Endometrial microvascular endothelial cells (primary cell): ENCODE results near the gene PYGM. TPM values are rescaled to one million over a fixed set of nuclear protein-coding genes. Genes with fewer than 3 reads are reported as not detected.

Experiments
- in situ Hi-C: cut with HindIII; loops from 2 replicates; pipeline ENCODE4 v1.10.0; 2017; ENCODE audit warnings: low sequenced_read_pairs, low pct_unique_long_range_greater_than_20kb; ENCODE audit errors: inconsistent ontology term
- total RNA-seq: library from RNA; depleted of rRNA; stranded (reverse); fragments of >200 nt; gene quantifications from one replicate; pipeline ENCODE4 v1.2.3, GENCODE V29; 2015; ENCODE audit errors: inconsistent ontology term

PYGM gene
- total RNA-seq, 1 donor from 2014 or later = not detected

DNA sequence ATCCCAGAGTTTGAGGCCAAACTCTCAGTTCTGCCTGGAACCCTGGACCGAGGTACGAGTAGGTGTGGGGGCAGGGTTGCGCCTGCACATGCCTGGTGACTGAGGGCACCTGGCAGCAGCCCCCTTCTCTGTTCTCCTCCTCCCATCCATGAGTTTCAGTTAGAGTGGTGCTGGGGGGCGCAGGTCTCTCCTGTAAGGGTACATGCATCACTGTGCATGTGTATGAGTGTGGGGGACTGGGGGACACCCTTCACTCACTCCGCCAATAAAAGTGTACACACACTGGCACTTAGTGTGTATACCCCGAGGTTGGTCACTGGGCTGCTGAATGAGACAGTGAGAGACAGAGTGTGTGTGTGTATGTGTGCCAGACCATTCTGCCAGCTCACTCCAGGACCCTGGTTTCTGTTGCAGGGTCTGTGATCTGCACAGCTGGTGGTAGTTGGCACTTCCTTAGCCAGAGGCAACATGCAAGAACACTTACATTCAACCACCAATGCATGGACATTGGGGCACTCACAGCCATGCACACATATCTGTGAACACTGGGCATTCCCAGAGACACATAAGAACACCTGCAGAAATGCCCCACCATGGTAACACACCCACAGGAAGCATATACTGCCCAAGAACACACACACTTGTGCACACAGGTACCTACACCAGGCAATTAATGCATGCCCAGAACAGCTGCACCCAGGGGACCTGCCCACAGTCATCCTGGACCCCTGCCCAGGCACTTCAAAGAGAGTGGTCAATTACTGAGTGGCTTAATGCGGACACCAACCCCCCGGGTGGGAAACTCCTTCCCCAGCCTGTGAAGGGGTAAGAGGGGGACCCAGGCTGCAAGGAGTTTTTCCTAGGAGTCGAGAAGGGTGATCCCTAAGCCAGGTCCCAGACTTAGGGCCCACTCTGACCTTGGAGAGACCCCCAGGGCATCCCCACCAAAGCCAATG, 35.6 kb downstream of the PYGM start:
- in situ Hi-C loops = no loop called here

DNA sequence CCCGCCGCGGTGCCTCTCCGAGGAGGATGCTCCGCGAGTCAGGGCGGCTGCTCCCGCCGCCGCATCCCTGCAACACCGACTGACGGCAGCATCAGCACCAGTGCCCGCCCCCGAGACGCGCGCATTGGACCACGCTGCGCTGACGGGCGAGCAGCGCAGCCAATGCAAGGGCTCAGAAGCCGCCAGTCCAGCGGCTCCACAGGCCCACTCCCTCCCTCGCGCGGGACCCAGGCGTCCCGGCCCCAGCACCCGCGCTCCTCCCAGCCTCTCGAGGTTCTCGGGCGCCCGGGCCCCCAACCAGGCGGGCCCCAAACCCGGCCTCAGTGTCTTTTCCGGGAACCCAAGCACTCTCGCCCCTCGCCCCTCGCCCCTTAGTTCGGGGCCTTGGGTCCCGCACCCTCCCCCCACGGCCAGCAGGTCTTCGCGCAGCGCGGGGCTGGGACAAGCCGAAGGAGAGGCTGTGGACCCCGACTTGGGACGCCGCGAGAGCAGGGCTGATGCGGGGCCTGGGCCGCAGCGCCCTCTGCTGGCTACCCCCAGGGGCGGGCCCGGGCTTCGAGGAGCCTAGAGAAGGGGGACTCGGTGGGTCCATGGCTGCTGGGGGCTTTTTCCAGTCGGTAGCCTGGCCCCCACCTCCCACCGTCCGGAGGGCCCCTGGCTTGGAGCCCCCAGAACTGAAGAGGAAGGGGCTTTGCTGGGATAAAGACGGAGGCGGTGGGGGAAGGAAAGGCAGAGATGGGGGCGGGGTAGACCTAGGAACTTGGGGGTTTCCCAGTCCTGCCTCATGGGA, 36.5 kb downstream of the PYGM start, which contains the start of gene NRXN2:
Gene NRXN2, minus strand, starts transcription at position 81 of the 790 bp plus-strand sequence. CDS start 9,498 bp downstream, outside the sequence.
- in situ Hi-C loops = no loop called here

DNA sequence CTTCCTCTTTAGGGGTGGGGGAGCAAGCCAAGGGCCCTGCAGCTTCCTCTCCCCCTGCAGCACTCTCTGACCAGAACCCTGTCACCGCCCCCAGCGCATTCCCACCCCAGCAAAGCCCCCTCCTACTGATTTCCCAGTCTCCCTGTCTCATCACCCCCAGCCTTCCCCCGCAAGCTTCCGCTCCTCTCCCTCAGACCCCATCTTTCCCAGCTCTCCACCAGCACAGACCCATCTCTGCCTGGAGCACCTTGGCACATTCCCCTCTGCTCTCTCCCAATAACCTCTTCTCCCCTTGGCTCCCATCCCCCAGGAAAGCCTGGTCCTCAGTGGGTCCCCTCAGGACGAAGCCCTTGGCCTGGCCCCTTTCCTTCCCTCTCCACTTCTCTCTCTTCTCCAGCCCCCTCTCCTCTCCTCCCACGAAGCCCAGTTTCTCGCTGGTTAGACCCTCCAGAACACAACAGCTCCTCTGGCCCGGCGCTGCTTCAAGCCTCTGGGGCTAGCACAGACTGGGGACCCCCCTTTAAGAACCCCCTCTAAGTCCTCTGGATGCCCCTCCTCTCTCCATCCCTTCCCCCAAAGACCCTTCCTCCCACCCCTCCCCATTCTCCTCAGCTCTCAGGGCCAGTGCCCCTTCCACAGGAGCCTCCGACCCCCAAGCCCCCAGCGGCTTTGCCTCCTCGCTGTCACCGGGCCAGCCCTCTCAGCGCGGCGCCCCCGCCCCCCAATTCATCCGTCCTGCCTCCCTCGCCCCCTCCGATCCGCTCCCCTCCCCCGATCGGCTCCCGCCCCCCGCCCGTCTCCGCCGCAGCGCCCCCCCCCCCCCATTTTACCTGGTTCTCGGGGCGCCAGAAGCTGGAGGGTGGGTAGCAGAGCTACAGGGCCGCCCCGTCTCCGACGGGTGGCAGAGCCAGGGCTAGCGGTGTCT, 37.4 kb downstream of the PYGM start:
- in situ Hi-C loops = no loop called here

DNA sequence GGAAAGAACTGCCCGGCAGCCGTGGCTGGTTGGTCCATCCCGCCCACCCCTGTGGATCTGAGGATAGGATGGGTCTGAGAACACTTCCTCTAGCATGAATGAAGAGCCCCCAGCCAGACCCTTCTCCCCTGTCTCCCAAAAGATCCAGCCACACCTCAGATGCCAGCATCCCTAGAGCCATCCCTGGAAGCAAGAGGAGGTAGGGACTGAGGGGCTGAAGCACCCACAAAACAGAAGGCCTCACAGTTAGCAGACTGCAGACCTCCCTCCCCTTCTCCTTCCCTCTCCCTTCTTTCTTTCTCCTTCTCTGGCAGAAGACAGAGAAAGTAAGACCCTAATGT, 38.4 kb downstream of the PYGM start:
- in situ Hi-C loops = no loop called here

DNA sequence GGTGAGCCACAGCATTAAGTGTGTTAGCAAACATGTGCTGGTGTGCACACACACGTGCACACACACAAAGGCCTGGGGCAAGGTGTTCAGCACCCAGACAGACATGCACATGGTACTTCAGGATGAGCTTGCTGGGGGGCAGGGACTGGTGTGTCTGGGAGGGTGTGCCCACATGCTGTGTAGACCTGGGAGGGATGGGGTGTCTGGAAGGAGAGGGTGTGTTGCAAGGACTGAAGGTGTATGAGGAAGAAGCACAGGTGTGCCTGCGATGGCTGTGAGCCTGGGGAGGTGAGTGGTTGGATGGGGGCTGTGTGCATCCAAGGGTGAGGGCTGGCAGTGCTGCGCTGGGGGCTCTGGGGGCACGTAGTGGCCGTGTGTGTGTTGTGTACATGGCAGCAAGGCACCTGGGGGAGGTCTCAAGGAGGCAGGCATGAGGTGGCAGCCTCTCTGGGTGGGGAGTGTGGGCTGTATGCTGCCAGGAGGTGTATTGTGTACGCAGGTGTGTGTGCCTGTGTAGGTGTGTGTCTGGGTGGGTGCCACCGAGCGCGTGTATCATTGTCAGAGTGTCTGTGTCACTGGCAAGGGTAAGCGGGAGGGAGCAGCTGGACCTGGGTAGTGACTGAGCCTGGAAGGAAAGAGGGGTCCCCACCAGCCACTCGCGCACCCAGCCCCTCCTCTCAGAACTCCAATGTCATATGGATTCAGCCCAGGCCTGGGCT, 39.0 kb downstream of the PYGM start:
- in situ Hi-C loops = no loop called here

DNA sequence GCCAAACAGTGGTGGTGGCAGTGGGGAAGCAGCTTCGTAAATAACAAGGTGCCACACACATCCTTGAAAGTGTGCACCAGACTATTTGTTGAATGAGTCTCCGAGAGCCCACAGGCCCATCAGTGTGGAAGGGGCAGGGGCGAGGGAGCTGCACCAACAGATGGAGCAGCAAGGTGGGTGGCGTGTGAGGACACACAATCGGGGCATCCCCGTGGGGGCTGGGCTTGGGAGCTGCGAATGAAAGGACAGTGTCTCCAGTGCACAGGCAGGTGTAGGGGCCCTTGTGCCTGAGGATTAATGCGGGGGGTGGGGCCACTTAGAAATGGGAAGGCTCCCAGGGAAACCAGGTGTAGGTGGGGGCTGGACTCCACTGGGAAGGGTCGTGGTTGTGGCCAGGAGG, 39.6 kb downstream of the PYGM start:
- in situ Hi-C loops = no loop called here

DNA sequence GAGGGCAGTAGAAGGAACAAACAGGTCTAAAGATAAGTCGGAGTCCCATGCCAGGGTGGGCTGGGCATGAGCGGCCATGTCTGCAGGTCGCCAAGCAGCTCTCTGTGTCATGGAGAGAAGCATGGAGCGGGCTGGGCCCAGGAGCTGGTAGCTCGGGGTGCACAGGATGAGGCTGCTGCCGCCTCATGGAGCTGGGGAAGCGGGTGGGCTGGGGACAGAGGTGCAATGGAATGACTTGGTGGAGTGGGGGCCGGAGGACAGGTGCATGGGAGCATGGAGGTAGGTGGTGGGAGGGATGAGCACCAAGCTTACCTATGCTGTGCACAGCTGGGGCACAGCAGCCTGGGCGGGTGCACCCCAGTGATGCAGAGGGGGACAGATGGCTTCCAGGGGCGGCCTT, 40.4 kb downstream of the PYGM start:
- in situ Hi-C loops = no loop called here

DNA sequence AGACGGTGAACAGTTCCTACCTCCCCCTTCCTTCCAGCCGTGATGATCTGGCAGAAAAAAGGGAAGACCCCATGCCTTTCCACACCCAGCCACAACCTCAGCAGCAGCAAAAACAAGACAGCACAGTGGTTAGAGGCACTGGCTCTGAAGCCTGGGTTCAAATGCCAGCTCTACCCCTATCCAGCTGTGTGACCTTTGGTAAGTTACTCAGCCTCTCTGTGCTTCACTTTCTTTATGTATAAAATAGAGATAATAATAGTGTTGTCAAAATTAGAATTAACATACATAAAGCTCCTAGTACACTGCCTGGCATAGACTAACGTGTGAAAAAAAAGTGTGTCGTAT, 41.0 kb downstream of the PYGM start:
- in situ Hi-C loops = no loop called here

DNA sequence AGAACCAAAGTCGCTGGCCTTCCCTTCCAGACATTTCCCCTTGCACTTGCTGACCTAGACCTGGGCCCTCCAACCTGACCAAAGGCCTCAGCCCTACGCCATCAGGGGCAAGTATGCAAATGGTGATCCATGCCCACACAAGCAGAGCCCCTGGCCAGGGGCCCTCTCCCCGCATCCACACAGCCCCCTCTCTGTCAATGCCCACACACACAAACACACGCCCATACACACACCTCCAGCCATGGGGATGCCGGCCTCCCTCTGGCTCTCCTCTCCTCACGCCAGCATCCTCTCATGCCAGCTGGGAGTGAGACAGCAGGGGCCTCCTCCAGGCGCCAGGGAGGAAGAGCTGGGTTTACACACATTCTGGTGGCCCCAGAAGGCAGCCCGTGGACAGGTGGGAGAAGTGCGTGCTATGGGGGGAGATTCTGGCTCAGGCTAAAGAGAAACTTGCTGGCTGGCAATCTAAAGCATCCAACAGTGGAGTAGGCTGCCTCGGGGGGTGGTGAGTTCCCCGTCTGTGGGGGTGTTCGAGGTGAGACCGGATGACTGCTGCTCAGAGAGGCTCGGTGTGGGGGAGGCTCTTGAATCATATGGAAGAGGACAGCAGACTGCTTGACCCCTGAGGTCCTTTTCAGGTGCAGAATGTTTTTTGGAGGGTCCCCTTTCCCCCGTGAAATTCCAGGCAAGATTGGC, 41.5 kb downstream of the PYGM start:
- in situ Hi-C loops = no loop called here

DNA sequence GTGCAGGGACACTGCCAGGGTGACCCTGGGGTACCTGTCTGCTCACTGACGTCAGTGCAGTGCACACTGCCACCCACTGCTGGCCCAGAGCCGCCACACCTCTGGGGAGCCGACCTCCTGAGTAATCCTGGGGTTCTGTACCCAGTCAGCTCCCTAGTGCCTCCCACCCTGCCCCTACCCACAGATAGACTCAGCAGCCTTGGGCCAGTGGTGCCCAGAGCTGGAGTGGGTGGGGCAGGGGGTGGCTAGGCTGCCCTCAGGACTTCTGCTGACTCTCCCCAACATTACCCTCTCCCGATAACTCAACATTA, 42.6 kb downstream of the PYGM start:
- in situ Hi-C loops = no loop called here

DNA sequence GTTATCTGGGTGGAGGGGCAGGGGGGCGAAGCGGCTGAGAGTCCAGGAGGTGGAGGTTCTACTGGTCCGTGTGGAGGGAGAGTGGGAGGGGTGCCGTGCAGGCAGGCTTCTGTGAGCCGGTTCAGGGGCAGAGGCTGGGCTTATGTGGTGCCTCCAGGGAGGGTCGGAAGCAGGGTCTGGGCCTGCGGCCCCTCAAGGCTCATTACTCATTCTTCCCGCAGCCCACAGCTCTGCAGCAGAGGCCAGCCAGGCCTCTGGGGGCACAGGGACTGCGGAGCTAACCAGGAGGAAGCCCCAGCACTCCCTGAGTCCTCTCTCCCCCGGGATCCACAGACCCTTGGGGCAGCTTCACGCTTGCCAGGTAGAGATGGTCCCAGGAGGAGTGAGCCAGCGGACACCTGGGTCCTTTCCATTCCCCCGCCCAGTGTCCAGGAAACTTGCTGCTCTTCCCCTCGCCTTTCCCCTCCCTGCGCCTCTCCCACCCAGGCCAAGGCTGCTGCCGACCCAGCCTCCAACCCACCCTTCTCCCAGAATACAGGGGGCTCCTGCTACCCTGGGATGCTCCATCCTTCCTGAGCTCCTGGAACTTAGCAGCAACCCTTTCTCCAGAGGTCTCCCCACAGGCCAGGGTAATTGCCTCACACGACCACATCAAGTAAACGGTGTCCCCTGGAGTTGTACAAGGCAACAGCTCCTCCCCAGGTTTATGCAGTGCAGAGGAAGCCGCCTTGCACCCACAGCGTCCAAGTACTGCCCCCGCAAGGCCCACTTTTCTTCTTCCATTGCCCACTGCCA, 43.1 kb downstream of the PYGM start:
- in situ Hi-C loops = no loop called here

DNA sequence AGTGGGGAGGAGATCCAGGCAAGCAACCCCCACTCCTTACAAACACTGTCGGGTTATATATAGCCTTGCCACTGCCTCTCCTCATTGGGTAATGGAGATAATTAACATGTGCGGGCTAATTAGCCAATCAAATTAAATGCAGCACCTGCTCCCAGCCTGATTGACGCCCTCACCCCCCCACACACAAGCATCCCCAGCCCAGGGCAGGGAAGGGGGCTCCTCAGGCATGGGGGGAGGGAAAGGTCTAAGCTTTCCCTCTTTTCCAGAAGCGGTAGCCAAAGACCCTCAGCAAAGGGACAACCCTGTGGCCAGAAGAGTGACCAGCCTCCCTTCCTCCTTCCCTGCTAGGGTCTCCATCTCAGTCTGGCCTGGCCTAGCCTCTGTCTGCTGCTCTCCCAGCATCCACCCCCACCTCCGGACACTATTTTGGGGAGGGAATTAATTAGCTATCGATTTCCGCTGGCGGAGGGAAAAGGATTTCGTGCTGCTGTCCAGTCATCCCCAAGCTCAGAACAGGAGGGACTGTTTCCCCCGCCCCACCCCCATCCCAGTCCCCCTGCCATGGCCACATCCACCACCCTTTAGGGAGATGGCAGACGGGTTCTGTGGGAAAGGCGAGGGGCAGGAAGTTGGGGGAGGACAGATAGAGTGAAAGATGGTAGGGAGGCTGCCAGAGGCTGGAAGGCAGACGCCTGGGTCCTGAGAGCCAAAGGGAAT, 43.9 kb downstream of the PYGM start:
- in situ Hi-C loops = no loop called here

DNA sequence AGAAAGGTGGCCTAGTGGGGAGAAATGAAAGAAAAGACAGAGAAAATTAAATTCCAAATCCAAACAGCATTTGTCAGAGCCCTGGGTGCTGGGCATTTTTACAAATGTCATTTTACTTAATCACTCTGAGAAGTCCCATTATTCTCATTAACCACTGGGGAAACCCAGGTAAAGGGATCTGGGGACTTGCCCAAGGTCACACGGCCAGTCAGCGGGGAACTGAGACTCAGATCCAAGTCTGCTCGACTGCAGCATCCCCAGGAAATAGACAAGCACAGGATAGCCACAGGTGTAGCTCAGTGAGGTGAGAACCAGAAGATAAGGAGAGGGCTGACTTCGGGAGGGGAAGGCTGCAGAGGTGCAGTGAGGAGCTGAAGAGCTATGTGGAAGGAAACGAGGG, 44.7 kb downstream of the PYGM start:
- in situ Hi-C loops = no loop called here

DNA sequence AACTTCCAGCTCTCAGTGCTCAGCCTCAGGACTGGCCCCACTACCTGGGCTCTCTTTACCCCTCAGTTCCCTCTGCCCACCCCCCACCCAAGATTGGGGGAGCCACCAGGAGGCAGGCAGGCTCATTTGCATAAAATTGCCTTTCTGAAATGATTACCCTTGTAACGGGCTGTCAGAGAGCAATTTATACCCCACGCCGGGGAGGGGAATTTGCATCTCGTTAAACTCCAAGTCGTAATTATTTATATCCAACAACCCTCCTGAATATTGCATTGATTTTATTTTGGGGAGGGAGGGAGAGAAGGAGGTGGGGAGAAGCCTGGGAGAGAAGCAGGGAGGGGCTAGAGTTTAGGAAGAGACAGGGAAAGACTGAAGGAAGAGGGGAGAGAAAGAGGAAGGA, 45.1 kb downstream of the PYGM start:
- in situ Hi-C loops = no loop called here

DNA sequence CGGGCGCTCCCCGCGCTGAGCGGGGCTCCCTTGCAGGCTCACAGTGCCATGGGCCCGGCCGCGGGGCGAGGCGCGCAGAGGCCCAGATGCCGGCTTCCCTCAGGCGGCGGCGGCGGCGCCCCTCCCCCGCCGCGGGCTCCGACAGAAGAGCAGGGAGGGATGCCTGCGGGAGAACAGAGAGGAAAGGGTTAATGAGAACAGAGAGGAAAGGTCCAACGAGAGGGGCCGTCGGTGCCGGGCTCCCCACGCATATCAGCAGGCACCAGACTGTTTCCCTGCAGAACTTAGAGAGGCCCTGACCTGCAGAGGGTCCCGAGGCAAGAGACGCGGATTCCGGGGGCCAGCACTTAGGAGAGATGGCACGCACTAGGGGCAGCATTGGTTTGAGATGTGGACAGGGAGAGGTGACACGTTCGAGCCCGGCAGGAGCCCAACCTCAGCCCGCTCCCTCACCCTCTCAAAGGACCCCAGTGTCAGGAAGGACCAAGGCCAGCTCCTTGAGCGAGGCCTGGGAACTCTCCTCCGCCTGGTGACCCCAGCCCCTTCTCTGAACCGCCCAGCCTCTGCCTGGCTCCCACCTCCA, 45.9 kb downstream of the PYGM start:
- in situ Hi-C loops = no loop called here

DNA sequence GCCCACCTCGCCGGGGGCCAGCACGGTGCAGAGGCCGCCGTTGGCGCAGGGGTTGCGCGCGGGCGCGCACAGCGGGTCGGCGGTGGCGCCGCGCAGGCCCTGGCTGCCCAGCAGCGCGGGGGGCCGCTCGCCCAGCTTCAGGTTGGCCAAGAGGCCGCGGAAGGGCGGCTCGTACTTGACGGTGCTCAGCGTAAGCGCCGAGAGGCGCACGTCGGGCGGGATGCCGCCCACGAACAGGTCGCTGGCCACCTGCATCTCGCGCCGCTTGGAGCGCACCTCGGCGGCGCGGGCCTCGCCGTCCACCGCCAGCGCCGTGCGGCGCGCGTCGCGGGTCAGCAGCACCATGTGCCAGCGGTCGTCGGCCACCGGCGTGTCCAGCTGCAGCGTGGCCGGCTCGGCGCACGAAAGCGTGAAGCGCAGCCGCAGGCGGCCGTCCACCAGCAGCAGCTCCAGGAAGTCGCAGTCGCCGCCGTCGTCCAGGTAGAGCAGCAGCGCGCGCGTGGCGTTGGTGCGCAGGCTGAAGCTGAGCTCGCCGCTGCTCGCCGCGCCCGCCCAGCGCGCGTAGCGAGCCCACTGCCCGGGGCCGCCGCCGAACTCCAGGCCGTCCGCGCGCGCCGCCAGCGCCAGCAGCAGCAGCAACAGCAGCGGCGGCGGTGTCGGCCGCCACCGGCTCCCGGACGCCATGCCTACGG, 46.6 kb downstream of the PYGM start:
- in situ Hi-C loops = no loop called here
